HCT116 (cell line): ENCODE results near the gene SDK2. TPM values are rescaled to one million over a fixed set of nuclear protein-coding genes. Genes with fewer than 3 reads are reported as not detected.

Experiments used
- ATAC-seq: fragments of 200-7000 bp; cut with Tn5 transposase; 2 replicates; pipeline ENCODE4 v1.9.1; 2020; ENCODE audit warnings: mild to moderate bottlenecking, moderate library complexity
- BruUV-seq: library from RNA; stranded (reverse); fragments of 400-500 nt; replicated peaks from 2 replicates; lab custom pipeline; 2021; lab: Mats Ljungman, UMichigan
- CTCF ChIA-PET: fragments of 300-600 bp; sonication (Branson Sonifier 250); formaldehyde crosslinking; loops from one replicate; lab custom pipeline; 2021; ENCODE audit warnings: antibody characterized with exemption; lab: Charles Lee
- POLR2A ChIA-PET: fragments of 300-600, 350-600 bp; sonication (Branson Sonifier 250); formaldehyde crosslinking; loops from one replicate; lab custom pipeline; 2021; ENCODE audit warnings: antibody characterized with exemption; lab: Charles Lee
- RAD21 ChIA-PET, 2 experiments: fragments of 300-600 bp; sonication (Branson Sonifier 250); formaldehyde crosslinking; loops; one replicate each; lab custom pipeline; 2023; ENCODE audit warnings: low total read pairs in 2 of 2; ENCODE audit not compliant: uncharacterized antibody in 2 of 2, unreplicated experiment in 2 of 2, low non-redundant PET in 1 of 2; lab: Charles Lee
- DNase-seq: peaks from one replicate; pipeline ENCODE4 v3.0.0-alpha.2; 2010; ENCODE audit warnings: low read depth, low spot score
- H2AFZ ChIP-seq: fragments of 200-600 bp; shearing (Covaris generic), sonication (generic); 2 replicates; pipeline ENCODE4 v1.6.1; 2017; ENCODE audit warnings: low read depth, mixed run types, mixed read lengths, antibody characterized with exemption, low read length; ENCODE audit not compliant: poor library complexity, severe bottlenecking
- H3K27ac ChIP-seq: 2 replicates; pipeline ENCODE4 v1.5.1; 2012; ENCODE audit warnings: low read depth, low read length
- H3K27me3 ChIP-seq: fragments of 200-600 bp; sonication (generic); 2 replicates; pipeline ENCODE4 v1.6.1; 2016; ENCODE audit warnings: mixed run types, low read length, mixed read lengths; ENCODE audit not compliant: insufficient read depth
- H3K36me3 ChIP-seq, 2 experiments: fragments of 200-500 bp in 1 of 2; fragments of 200-600 bp in 1 of 2; sonication (Bioruptor generic) in 1 of 2; sonication (generic) in 1 of 2; 2 replicates each; pipeline versions ENCODE4 v1.5.1 to v1.6.1; 2014 to 2016; ENCODE audit warnings: low read length in 2 of 2, inconsistent platforms in 1 of 2, mixed read lengths in 1 of 2, mixed run types in 1 of 2; ENCODE audit not compliant: insufficient read depth in 2 of 2, control insufficient read depth in 1 of 2
- H3K4me1 ChIP-seq, 2 experiments: fragments of 200-600 bp in 1 of 2; sonication (generic) in 1 of 2; 2 replicates each; pipeline versions ENCODE4 v1.5.1 to v1.6.1; 2012 to 2017; ENCODE audit warnings: low read length in 2 of 2, inconsistent platforms in 1 of 2, mild to moderate bottlenecking in 1 of 2, mixed read lengths in 1 of 2, mixed run types in 1 of 2, moderate library complexity in 1 of 2; ENCODE audit not compliant: insufficient read depth in 2 of 2, control insufficient read depth in 1 of 2
- H3K4me2 ChIP-seq: fragments of 200-600 bp; sonication (generic); 2 replicates; pipeline ENCODE4 v1.6.1; 2017; ENCODE audit warnings: mixed run types, low read length, mixed read lengths
- H3K4me3 ChIP-seq, 2 experiments: fragments of 200-600 bp in 1 of 2; sonication (generic) in 1 of 2; replicated peaks in 1 of 2; 2 replicates each; pipeline ENCODE4 v1.5.1; 2011 to 2016; ENCODE audit warnings: low read length in 2 of 2, control low read depth in 1 of 2, low read depth in 1 of 2, mild to moderate bottlenecking in 1 of 2, mixed read lengths in 1 of 2, mixed run types in 1 of 2
- H3K79me2 ChIP-seq: fragments of 200-600 bp; sonication (generic); 2 replicates; pipeline ENCODE4 v1.6.1; 2017; ENCODE audit warnings: mild to moderate bottlenecking, mixed run types, low read length, moderate library complexity, mixed read lengths; ENCODE audit not compliant: insufficient read depth
- H3K9ac ChIP-seq: fragments of 200-600 bp; sonication (generic); 2 replicates; pipeline ENCODE4 v1.6.1; 2016; ENCODE audit warnings: low read length, mixed read lengths
- H3K9me2 ChIP-seq: fragments of 200-600 bp; sonication (generic), shearing (Covaris generic); 2 replicates; pipeline ENCODE4 v1.6.1; 2017; ENCODE audit warnings: mixed run types, mild to moderate bottlenecking, moderate library complexity; ENCODE audit not compliant: insufficient read depth
- H3K9me3 ChIP-seq, 2 experiments: fragments of 200-500 bp in 1 of 2; fragments of 200-600 bp in 1 of 2; sonication (Bioruptor generic) in 1 of 2; sonication (generic) in 1 of 2; 2 replicates each; pipeline ENCODE4 v1.6.1; 2014 to 2017; ENCODE audit warnings: low read length in 2 of 2, mixed read lengths in 2 of 2, inconsistent platforms in 1 of 2, low read depth in 1 of 2, mild to moderate bottlenecking in 1 of 2, mixed run types in 1 of 2, moderate library complexity in 1 of 2; ENCODE audit not compliant: control insufficient read depth in 1 of 2, insufficient read depth in 1 of 2
- H4K20me1 ChIP-seq: fragments of 200-600 bp; sonication (generic), shearing (Covaris generic); 2 replicates; pipeline ENCODE4 v1.6.1; 2017; ENCODE audit warnings: mixed run types, mild to moderate bottlenecking, moderate library complexity; ENCODE audit not compliant: insufficient read depth
- CBX3 ChIP-seq: IDR thresholded peaks from 2 replicates; pipeline ENCODE4 v1.6.1; 2012; ENCODE audit warnings: low read depth
- CEBPB ChIP-seq: IDR thresholded peaks from 2 replicates; pipeline ENCODE4 v1.6.1; 2012; ENCODE audit warnings: low read depth
- EZH2 ChIP-seq: fragments of 200-600 bp; sonication (generic); IDR thresholded peaks from 2 replicates; pipeline ENCODE4 v1.6.1; 2017; ENCODE audit warnings: antibody characterized with exemption, mixed run types
- FOSL1 ChIP-seq: IDR thresholded peaks from 2 replicates; pipeline ENCODE4 v1.6.1; 2012; ENCODE audit warnings: low read depth
- SIN3A ChIP-seq: IDR thresholded peaks from 2 replicates; pipeline ENCODE4 v1.6.1; 2012; ENCODE audit warnings: low read depth
- SP1 ChIP-seq: IDR thresholded peaks from 2 replicates; pipeline ENCODE4 v1.6.1; 2012; ENCODE audit warnings: low read depth
- YY1 ChIP-seq: IDR thresholded peaks from 2 replicates; pipeline ENCODE4 v1.6.1; 2011; ENCODE audit warnings: low read length, low read depth, moderate library complexity, mild to moderate bottlenecking; ENCODE audit not compliant: insufficient replicate concordance; ENCODE audit errors: extremely low read depth
- ZFX ChIP-seq: fragments of 450-650 bp; IDR thresholded peaks from 2 replicates; pipeline ENCODE4 v1.6.1; 2017
- intact Hi-C: fragments of 100-400 bp; cut with micrococcal nuclease; formaldehyde crosslinking; loops from 2 replicates; pipeline ENCODE4 v1.10.0; 2022
- total RNA-seq: library from RNA; stranded (reverse); gene quantifications from one replicate; pipeline ENCODE4 v1.2.1, GENCODE V29; 2021; ENCODE audit not compliant: unreplicated experiment
- TF ChIP-seq, protein P1 (sequence below): IDR thresholded peaks from 2 replicates; pipeline ENCODE4 v1.6.1; 2012; ENCODE audit warnings: low read depth
- TF ChIP-seq, protein P2 (sequence below): IDR thresholded peaks from 2 replicates; pipeline ENCODE4 v1.6.1; 2012
- TF ChIP-seq, protein P3 (sequence below): IDR thresholded peaks from 2 replicates; pipeline ENCODE4 v1.6.1; 2012
- TF ChIP-seq, protein P4 (sequence below), 3 experiments: fragments of 200-600 bp in 1 of 3; sonication (generic) in 1 of 3; IDR thresholded peaks in 2 of 3; conservative IDR thresholded peaks in 1 of 3; 2 replicates each; pipeline ENCODE4 v1.5.1; 2012 to 2017; ENCODE audit warnings: low read depth in 2 of 3, low read length in 2 of 3, antibody characterized with exemption in 1 of 3, borderline replicate concordance in 1 of 3, control low read depth in 1 of 3, mild to moderate bottlenecking in 1 of 3, mixed read lengths in 1 of 3, mixed run types in 1 of 3, moderate library complexity in 1 of 3; ENCODE audit not compliant: insufficient read depth in 1 of 3

Gene SDK2
- total RNA-seq, 1 experiment from 2014 or later: 0.10 TPM

DNA sequence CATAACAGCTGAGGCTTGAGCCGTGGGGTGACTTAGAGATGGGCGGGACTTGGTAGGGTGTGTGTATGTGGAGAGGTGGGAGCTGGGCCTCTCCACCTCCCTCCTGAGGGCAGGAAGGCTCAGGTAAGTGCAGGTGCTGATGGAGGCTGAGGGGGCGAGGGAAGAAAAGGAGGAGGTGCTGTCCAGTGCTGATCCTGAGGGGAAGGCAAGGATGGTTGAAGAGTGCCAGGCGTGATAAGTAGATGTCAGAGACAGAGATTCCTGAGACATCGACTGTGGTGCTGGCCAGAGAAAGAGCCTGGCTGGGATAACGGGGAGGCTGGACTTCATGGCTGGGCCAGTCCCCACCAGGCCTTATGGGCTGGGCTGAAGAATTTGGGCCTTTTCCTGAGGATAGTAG is 159.1 kb downstream of the SDK2 start:
- no peaks in the 10 kb centered on the region for H3K9me2 ChIP-seq
- no peak overlapping the region for H2AFZ ChIP-seq
- ATAC-seq (no peak), DNase-seq (no peak)
- H3K4me1 ChIP-seq: no peaks in the 10 kb centered on the region; a peak in 1 of 4 replicates
- H3K9ac ChIP-seq: no peak overlapping the region
- ChIA-PET POLR2A (no interaction called here), RAD21 (no interaction called here), CTCF (no interaction called here)
- H3K4me2 ChIP-seq: no peak overlapping the region
- H3K27ac ChIP-seq: no peak overlapping the region
- 0 out of 2 replicates have a peak, but pooled peaks have one; percentile 41 for TF ChIP-seq CBX3
- TF ChIP-seq, protein P1, sequence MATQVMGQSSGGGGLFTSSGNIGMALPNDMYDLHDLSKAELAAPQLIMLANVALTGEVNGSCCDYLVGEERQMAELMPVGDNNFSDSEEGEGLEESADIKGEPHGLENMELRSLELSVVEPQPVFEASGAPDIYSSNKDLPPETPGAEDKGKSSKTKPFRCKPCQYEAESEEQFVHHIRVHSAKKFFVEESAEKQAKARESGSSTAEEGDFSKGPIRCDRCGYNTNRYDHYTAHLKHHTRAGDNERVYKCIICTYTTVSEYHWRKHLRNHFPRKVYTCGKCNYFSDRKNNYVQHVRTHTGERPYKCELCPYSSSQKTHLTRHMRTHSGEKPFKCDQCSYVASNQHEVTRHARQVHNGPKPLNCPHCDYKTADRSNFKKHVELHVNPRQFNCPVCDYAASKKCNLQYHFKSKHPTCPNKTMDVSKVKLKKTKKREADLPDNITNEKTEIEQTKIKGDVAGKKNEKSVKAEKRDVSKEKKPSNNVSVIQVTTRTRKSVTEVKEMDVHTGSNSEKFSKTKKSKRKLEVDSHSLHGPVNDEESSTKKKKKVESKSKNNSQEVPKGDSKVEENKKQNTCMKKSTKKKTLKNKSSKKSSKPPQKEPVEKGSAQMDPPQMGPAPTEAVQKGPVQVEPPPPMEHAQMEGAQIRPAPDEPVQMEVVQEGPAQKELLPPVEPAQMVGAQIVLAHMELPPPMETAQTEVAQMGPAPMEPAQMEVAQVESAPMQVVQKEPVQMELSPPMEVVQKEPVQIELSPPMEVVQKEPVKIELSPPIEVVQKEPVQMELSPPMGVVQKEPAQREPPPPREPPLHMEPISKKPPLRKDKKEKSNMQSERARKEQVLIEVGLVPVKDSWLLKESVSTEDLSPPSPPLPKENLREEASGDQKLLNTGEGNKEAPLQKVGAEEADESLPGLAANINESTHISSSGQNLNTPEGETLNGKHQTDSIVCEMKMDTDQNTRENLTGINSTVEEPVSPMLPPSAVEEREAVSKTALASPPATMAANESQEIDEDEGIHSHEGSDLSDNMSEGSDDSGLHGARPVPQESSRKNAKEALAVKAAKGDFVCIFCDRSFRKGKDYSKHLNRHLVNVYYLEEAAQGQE: peak; percentile 70
- TF ChIP-seq CEBPB: no peak
- H4K20me1 ChIP-seq: no peaks in the 10 kb centered on the region
- no peaks in the 10 kb centered on the region for H3K79me2 ChIP-seq
- H3K27me3 ChIP-seq: no peaks in the 10 kb centered on the region
- BruUV-seq: no TSS peak
- intact Hi-C loops: no loop called here
- peaks cover 11% of the 10 kb centered on the region in 2 experiments; a peak in 2 of 4 replicates for H3K9me3 ChIP-seq
- H3K36me3 ChIP-seq: no peaks in the 10 kb centered on the region
- H3K4me3 ChIP-seq: no peak overlapping the region

DNA sequence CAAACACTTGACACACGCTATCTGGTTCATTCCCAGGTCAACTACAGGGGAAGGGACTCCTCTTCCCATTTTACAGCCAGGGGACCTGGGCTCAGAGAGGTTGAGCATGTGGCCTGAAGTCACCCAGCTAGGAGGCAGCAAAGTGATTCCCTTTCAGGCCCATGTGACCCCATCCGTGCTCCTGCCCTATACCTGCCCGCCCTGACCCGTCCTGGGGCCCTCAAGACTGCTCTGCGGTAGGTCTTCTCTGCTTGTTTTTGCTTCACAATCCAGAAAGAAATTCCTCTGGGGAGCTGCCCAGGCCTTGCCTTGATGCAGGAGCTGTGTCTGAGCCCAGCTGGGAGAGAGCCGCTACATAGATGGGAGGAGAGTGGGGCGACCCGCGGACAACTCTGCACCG is 161.4 kb downstream of the SDK2 start:
- intact Hi-C loops: no loop called here
- Histone ChIP-seq H3K79me2 (no peaks in the 10 kb centered on the region), H4K20me1 (no peaks in the 10 kb centered on the region), H3K9me2 (no peaks in the 10 kb centered on the region), H3K9me3 (peaks cover 11% of the 10 kb centered on the region in 2 experiments; a peak in 2 of 4 replicates), H3K36me3 (no peaks in the 10 kb centered on the region), H3K27ac (no peak overlapping the region), H3K9ac (no peak overlapping the region), H3K27me3 (no peaks in the 10 kb centered on the region), H3K4me2 (no peak overlapping the region), H3K4me1 (no peaks in the 10 kb centered on the region; a peak in 1 of 4 replicates), H3K4me3 (no peak overlapping the region), H2AFZ (no peak overlapping the region)
- POLR2A ChIA-PET: no interaction called here
- RAD21 ChIA-PET: no interaction called here
- DNase-seq (no peak), ATAC-seq (no peak)
- BruUV-seq: no TSS peak
- CTCF ChIA-PET: no interaction called here
- TF ChIP-seq YY1: no peak
- TF ChIP-seq, protein P2, sequence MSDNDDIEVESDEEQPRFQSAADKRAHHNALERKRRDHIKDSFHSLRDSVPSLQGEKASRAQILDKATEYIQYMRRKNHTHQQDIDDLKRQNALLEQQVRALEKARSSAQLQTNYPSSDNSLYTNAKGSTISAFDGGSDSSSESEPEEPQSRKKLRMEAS: no peak
- TF ChIP-seq, protein P3, sequence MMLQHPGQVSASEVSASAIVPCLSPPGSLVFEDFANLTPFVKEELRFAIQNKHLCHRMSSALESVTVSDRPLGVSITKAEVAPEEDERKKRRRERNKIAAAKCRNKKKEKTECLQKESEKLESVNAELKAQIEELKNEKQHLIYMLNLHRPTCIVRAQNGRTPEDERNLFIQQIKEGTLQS: no peak
- TF ChIP-seq, protein P4, sequence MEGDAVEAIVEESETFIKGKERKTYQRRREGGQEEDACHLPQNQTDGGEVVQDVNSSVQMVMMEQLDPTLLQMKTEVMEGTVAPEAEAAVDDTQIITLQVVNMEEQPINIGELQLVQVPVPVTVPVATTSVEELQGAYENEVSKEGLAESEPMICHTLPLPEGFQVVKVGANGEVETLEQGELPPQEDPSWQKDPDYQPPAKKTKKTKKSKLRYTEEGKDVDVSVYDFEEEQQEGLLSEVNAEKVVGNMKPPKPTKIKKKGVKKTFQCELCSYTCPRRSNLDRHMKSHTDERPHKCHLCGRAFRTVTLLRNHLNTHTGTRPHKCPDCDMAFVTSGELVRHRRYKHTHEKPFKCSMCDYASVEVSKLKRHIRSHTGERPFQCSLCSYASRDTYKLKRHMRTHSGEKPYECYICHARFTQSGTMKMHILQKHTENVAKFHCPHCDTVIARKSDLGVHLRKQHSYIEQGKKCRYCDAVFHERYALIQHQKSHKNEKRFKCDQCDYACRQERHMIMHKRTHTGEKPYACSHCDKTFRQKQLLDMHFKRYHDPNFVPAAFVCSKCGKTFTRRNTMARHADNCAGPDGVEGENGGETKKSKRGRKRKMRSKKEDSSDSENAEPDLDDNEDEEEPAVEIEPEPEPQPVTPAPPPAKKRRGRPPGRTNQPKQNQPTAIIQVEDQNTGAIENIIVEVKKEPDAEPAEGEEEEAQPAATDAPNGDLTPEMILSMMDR (IDR thresholded peaks at IDR 0.05 in 2 of 3, conservative IDR thresholded peaks at IDR 0.05 in 1 of 3; ENCODE audit: borderline replicate concordance in 1 of 3, insufficient read depth in 1 of 3, low read depth in 2 of 3, low read length in 2 of 3): no peak
- TF ChIP-seq ZFX: no peak
- TF ChIP-seq SIN3A: no peak
- TF ChIP-seq EZH2: no peak
- TF ChIP-seq FOSL1: no peak
- no peak for TF ChIP-seq SP1
